K562 (cell line): ENCODE data around the gene HCST. TPM values are rescaled to one million over a fixed set of nuclear protein-coding genes. Genes with fewer than 3 reads are reported as not detected.
A peak's percentile ranks its signal among the peaks of the same experiment; 100 is the strongest.

Experiments used
- BRD4 ChIP-seq: fragments of 200-600 bp; sonication (generic); IDR thresholded peaks from 2 replicates; pipeline ENCODE4 v1.6.1; 2017; ENCODE audit warnings: inconsistent platforms
- CBFA2T2 ChIP-seq: fragments of 450-650 bp; conservative IDR thresholded peaks from 2 replicates; pipeline ENCODE4 v1.6.1; 2017; ENCODE audit warnings: mild to moderate bottlenecking
- EWSR1 ChIP-seq: fragments of 450-650 bp; IDR thresholded peaks from 2 replicates; pipeline ENCODE4 v1.6.1; 2018; ENCODE audit warnings: borderline replicate concordance, mild to moderate bottlenecking, low read depth, moderate library complexity; ENCODE audit not compliant: partially characterized antibody
- GABPB1 ChIP-seq: sonication (generic); formaldehyde crosslinking; IDR thresholded peaks from 2 replicates; pipeline ENCODE4 v1.8.0; 2022; ENCODE audit warnings: mild to moderate bottlenecking, missing genetic modification reagents
- HLTF ChIP-seq: fragments of 450-650 bp; IDR thresholded peaks from 2 replicates; pipeline ENCODE4 v1.6.1; 2016
- KLF6 ChIP-seq: fragments of 250-450 bp; sonication (Bioruptor Pico); IDR thresholded peaks from 2 replicates; pipeline ENCODE4 v1.4.0; 2020; ENCODE audit warnings: mild to moderate bottlenecking, moderate library complexity, borderline replicate concordance
- RAD21 ChIP-seq, 2 experiments: fragments of 250-450 bp in 1 of 2; fragments of 450-650 bp in 1 of 2; sonication (Bioruptor Pico) in 1 of 2; formaldehyde crosslinking in 1 of 2; IDR thresholded peaks in 1 of 2; conservative IDR thresholded peaks in 1 of 2; 2 replicates each; pipeline versions ENCODE4 v1.4.0 to v1.8.0; 2020 to 2022; ENCODE audit warnings: mild to moderate bottlenecking in 2 of 2, moderate library complexity in 1 of 2
- RBM39 ChIP-seq: fragments of 200-400 bp; formaldehyde crosslinking; optimal IDR thresholded peaks from 2 replicates; pipeline ENCODE3; 2018; ENCODE audit warnings: low read depth, low read length
- SNIP1 ChIP-seq: fragments of 450-650 bp; IDR thresholded peaks from 2 replicates; pipeline ENCODE4 v1.7.1; 2017; ENCODE audit warnings: low read depth, mild to moderate bottlenecking
- SUPT5H ChIP-seq: fragments of 450-650 bp; IDR thresholded peaks from 2 replicates; pipeline ENCODE4 v1.6.1; 2016
- TGIF2 ChIP-seq: sonication (generic); formaldehyde crosslinking; IDR thresholded peaks from 2 replicates; pipeline ENCODE4 v1.8.1; 2022; ENCODE audit warnings: mild to moderate bottlenecking, missing genetic modification reagents, moderate library complexity
- WHSC1 ChIP-seq: IDR thresholded peaks from one replicate; pipeline ENCODE4 v1.6.1; 2012; ENCODE audit warnings: low read length, control low read depth, inconsistent platforms
- ZKSCAN1 ChIP-seq: fragments of 150-350 bp; IDR thresholded peaks from 2 replicates; pipeline ENCODE4 v1.6.1; 2016; ENCODE audit warnings: low read depth, low read length
- ZNF121 ChIP-seq: sonication (generic); formaldehyde crosslinking; conservative IDR thresholded peaks from 2 replicates; pipeline ENCODE4 v1.8.0; 2022; ENCODE audit warnings: missing genetic modification reagents
- ZNF133 ChIP-seq: fragments of 250-450 bp; sonication (Bioruptor Pico); IDR thresholded peaks from 2 replicates; pipeline ENCODE4 v1.4.0; 2020; ENCODE audit warnings: mild to moderate bottlenecking
- ZNF41 ChIP-seq: fragments of 250-450 bp; sonication (Bioruptor Pico); conservative IDR thresholded peaks from 2 replicates; pipeline ENCODE4 v1.4.0; 2020; ENCODE audit warnings: mild to moderate bottlenecking
- polyA plus RNA-seq, 8 experiments: library from polyadenylated mRNA; depleted of rRNA in 4 of 8; stranded (reverse) in 5 of 8; unstranded in 3 of 8; fragments of >200 nt; fragmentation: Nextera tagmentation in 2 of 8; fragmentation: Illumina TruSeq in 1 of 8; extraction: Ambion mirVana in 2 of 8; extraction: Trizol in 1 of 8; gene quantifications; 2 replicates each; pipeline versions ENCODE4 v1.2.1 to v1.2.3, GENCODE V29; 2011 to 2014; ENCODE audit warnings: inconsistent platforms in 1 of 8, missing spikeins in 1 of 8
- total RNA-seq, 7 experiments: library from RNA; depleted of rRNA in 6 of 7; stranded (reverse); fragments of >200 nt in 6 of 7; fragmentation: Illumina TruSeq in 2 of 7; extraction: Trizol in 2 of 7; gene quantifications; 2 replicates each; pipeline versions ENCODE4 v1.2.1 to v1.2.3, GENCODE V29; 2011 to 2021; ENCODE audit warnings: low replicate concordance in 1 of 7
- TF ChIP-seq, protein P1 (sequence below): fragments of 150-350 bp; conservative IDR thresholded peaks from 2 replicates; pipeline ENCODE4 v1.6.1; 2014; ENCODE audit warnings: low read length
- TF ChIP-seq, protein P2 (sequence below), 2 experiments: fragments of 450-650 bp in 1 of 2; IDR thresholded peaks; 2 replicates each; pipeline ENCODE4 v1.6.1; 2011 to 2017; ENCODE audit warnings: low read depth in 2 of 2, antibody characterized with exemption in 1 of 2, borderline replicate concordance in 1 of 2, low read length in 1 of 2, mild to moderate bottlenecking in 1 of 2, mixed read lengths in 1 of 2; ENCODE audit not compliant: control insufficient read depth in 1 of 2
- TF ChIP-seq, protein P3 (sequence below): fragments of 450-650 bp; formaldehyde crosslinking; conservative IDR thresholded peaks from 2 replicates; pipeline ENCODE4 v1.4.0; 2022; ENCODE audit warnings: mild to moderate bottlenecking, missing genetic modification characterization
- TF ChIP-seq, protein P4 (sequence below): fragments of 200-800 bp; sonication (Bioruptor generic); IDR thresholded peaks from 2 replicates; pipeline ENCODE4 v1.6.1; 2017; ENCODE audit warnings: missing genetic modification characterization, missing compliant biosample characterization

HCST gene
- total and polyA plus RNA-seq, 9 of the 15 experiments (the other 6 are each of a cell fraction or from before 2014, with no cell fraction given) = 0.29 to 1.9 (median 0.95) TPM; not detected in 2

DNA sequence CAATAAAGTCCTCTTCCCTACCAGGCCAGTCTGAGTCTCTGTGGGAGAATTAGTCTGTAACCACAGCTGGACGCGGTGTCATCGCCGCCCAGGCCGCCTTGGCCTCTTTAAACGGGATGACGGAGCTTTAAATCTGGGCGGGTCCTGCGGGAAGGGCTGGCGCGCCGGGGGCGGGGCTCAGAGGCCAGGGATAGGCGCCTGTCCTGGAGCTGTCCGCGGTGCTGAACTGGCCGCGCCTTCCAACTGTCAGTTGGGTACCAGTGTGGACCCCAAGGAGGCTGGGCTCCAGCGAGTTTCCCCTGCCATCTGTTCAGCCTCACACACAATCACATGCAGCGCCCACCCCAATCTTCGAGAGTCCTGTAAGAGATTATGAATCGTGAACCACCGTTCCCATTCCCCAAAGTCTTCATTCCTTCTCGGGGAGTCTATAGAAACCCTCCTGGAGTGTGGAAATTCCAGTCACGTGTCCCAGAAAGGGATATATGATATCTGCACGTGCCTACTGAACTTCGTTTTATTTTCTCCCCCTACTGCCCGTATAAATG lies 22.5 kb upstream of the HCST start (continued):
- TF ChIP-seq, protein P1, sequence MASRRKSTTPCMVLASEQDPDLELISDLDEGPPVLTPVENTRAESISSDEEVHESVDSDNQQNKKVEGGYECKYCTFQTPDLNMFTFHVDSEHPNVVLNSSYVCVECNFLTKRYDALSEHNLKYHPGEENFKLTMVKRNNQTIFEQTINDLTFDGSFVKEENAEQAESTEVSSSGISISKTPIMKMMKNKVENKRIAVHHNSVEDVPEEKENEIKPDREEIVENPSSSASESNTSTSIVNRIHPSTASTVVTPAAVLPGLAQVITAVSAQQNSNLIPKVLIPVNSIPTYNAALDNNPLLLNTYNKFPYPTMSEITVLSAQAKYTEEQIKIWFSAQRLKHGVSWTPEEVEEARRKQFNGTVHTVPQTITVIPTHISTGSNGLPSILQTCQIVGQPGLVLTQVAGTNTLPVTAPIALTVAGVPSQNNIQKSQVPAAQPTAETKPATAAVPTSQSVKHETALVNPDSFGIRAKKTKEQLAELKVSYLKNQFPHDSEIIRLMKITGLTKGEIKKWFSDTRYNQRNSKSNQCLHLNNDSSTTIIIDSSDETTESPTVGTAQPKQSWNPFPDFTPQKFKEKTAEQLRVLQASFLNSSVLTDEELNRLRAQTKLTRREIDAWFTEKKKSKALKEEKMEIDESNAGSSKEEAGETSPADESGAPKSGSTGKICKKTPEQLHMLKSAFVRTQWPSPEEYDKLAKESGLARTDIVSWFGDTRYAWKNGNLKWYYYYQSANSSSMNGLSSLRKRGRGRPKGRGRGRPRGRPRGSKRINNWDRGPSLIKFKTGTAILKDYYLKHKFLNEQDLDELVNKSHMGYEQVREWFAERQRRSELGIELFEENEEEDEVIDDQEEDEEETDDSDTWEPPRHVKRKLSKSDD = no peak
- TF ChIP-seq WHSC1 = no peak
- 0 out of 2 replicates have a peak, but pooled peaks have one; percentile 32 for TF ChIP-seq KLF6
- TF ChIP-seq, protein P2, sequence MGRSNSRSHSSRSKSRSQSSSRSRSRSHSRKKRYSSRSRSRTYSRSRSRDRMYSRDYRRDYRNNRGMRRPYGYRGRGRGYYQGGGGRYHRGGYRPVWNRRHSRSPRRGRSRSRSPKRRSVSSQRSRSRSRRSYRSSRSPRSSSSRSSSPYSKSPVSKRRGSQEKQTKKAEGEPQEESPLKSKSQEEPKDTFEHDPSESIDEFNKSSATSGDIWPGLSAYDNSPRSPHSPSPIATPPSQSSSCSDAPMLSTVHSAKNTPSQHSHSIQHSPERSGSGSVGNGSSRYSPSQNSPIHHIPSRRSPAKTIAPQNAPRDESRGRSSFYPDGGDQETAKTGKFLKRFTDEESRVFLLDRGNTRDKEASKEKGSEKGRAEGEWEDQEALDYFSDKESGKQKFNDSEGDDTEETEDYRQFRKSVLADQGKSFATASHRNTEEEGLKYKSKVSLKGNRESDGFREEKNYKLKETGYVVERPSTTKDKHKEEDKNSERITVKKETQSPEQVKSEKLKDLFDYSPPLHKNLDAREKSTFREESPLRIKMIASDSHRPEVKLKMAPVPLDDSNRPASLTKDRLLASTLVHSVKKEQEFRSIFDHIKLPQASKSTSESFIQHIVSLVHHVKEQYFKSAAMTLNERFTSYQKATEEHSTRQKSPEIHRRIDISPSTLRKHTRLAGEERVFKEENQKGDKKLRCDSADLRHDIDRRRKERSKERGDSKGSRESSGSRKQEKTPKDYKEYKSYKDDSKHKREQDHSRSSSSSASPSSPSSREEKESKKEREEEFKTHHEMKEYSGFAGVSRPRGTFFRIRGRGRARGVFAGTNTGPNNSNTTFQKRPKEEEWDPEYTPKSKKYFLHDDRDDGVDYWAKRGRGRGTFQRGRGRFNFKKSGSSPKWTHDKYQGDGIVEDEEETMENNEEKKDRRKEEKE (IDR thresholded peaks at IDR 0.05; ENCODE audit: borderline replicate concordance in 1 of 2, control insufficient read depth in 1 of 2, low read depth in 2 of 2, low read length in 1 of 2) = no peak
- no peak for TF ChIP-seq EWSR1
- TF ChIP-seq RBM39 = no peak
- TF ChIP-seq BRD4 = no peak
- TF ChIP-seq, protein P3, sequence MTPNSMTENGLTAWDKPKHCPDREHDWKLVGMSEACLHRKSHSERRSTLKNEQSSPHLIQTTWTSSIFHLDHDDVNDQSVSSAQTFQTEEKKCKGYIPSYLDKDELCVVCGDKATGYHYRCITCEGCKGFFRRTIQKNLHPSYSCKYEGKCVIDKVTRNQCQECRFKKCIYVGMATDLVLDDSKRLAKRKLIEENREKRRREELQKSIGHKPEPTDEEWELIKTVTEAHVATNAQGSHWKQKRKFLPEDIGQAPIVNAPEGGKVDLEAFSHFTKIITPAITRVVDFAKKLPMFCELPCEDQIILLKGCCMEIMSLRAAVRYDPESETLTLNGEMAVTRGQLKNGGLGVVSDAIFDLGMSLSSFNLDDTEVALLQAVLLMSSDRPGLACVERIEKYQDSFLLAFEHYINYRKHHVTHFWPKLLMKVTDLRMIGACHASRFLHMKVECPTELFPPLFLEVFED (CRISPR knock-in tag) = no peak
- no peak for TF ChIP-seq ZNF121 (CRISPR knock-in tag)
- TF ChIP-seq, protein P4, sequence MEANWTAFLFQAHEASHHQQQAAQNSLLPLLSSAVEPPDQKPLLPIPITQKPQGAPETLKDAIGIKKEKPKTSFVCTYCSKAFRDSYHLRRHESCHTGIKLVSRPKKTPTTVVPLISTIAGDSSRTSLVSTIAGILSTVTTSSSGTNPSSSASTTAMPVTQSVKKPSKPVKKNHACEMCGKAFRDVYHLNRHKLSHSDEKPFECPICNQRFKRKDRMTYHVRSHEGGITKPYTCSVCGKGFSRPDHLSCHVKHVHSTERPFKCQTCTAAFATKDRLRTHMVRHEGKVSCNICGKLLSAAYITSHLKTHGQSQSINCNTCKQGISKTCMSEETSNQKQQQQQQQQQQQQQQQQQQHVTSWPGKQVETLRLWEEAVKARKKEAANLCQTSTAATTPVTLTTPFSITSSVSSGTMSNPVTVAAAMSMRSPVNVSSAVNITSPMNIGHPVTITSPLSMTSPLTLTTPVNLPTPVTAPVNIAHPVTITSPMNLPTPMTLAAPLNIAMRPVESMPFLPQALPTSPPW = peak; percentile 58
- no peak for TF ChIP-seq ZKSCAN1
- no peak for TF ChIP-seq SNIP1
- TF ChIP-seq HLTF = no peak
- no peak for TF ChIP-seq SUPT5H
- TF ChIP-seq TGIF2 (CRISPR knock-in tag) = peak; percentile 92; the same call in 1 of the 2 replicates
- no peak for TF ChIP-seq RAD21 (CRISPR knock-in tag; conservative IDR thresholded peaks at IDR 0.05 in 1 of 2, IDR thresholded peaks at IDR 0.05 in 1 of 2)
- peak; percentile 83 for TF ChIP-seq GABPB1
- TF ChIP-seq ZNF41 (CRISPR knock-in tag) = no peak
- no peak for TF ChIP-seq CBFA2T2
- no peak for TF ChIP-seq ZNF133 (CRISPR knock-in tag)
